PFSK-1 (cell line): ENCODE results near the gene TOM1L2.

Experiments used
- FOXP2 ChIP-seq: optimal IDR thresholded peaks from 2 replicates; pipeline ENCODE3; 2011; ENCODE audit warnings: borderline replicate concordance, control low read depth, inconsistent platforms; ENCODE audit not compliant: insufficient read depth; ENCODE audit errors: extremely low read length, extremely low read depth
- POLR2AphosphoS5 ChIP-seq: IDR thresholded peaks from 2 replicates; pipeline ENCODE4 v1.6.1; 2012; ENCODE audit warnings: low read depth, mild to moderate bottlenecking, control low read depth, low read length, moderate library complexity
- REST ChIP-seq, 2 experiments: IDR thresholded peaks; 2 replicates each; pipeline versions ENCODE4 v1.6.1 to v1.8.0; 2011 to 2012; ENCODE audit warnings: low read depth in 2 of 2, low read length in 2 of 2, control low read depth in 1 of 2, inconsistent platforms in 1 of 2, mild to moderate bottlenecking in 1 of 2, moderate library complexity in 1 of 2; ENCODE audit not compliant: insufficient read depth in 1 of 2
- SIN3A ChIP-seq: IDR thresholded peaks from 2 replicates; pipeline ENCODE4 v1.6.1; 2012; ENCODE audit warnings: mild to moderate bottlenecking, low read length, moderate library complexity, borderline replicate concordance; ENCODE audit not compliant: insufficient read depth
- TAF1 ChIP-seq: IDR thresholded peaks from 2 replicates; pipeline ENCODE4 v1.6.1; 2012; ENCODE audit warnings: low read length, control low read depth, borderline replicate concordance; ENCODE audit not compliant: insufficient read depth

GRCh38 chr17:17820463-17821158, 151.6 kb downstream of the TOM1L2 start:
- TF ChIP-seq SIN3A (no peak), POLR2AphosphoS5 (no peak; the same call in 1 of the 2 replicates), TAF1 (no peak), REST (IDR thresholded peaks at IDR 0.05; ENCODE audit: insufficient read depth in 1 of 2, low read depth in 2 of 2, low read length in 2 of 2) (no peak), FOXP2 (no peak)
